Measurements from ENCODE around the gene RNPEPL1.

RNPEPL1 gene

GRCh38 chr2:240622060-240622411, 53.8 kb downstream of the RNPEPL1 start:
- Histone ChIP-seq H3K27me3 (no peaks in the 10 kb centered on the region), H3K4me3 (no peak overlapping the region), H3K27ac (peak overlapping the region; percentile 70), H3K9ac (peak overlapping the region; percentile 50; the same call in 1 of the 2 replicates), H3K36me3 (peaks cover 20% of the 10 kb centered on the region; the same call in 1 of the 2 replicates), H4K20me1 (peaks cover 8% of the 10 kb centered on the region; the same call in 1 of the 2 replicates), H3K4me1 (peaks cover 69% of the 10 kb centered on the region), H3K9me3 (peaks cover 10% of the 10 kb centered on the region), H3K4me2 (peak overlapping the region; percentile 86)
- no peak for TF ChIP-seq Cebpa-rat (IDR thresholded peaks at IDR 0.05)

- Histone ChIP-seq H3K27ac (peak overlapping the region; percentile 70; the same call in 1 of the 2 replicates), H3K4me2 (peak overlapping the region; percentile 86), H3K4me1 (peaks cover 76% of the 10 kb centered on the region), H3K9ac (peak overlapping the region; percentile 50; the same call in 1 of the 2 replicates), H3K36me3 (peaks cover 13% of the 10 kb centered on the region; the same call in 1 of the 2 replicates), H3K4me3 (0 out of 2 replicates have a peak overlapping the region, but pooled peaks have one; percentile 18), H3K27me3 (no peaks in the 10 kb centered on the region), H3K9me3 (peaks cover 3% of the 10 kb centered on the region), H4K20me1 (peaks cover 8% of the 10 kb centered on the region; the same call in 1 of the 2 replicates)
- no peak for TF ChIP-seq Cebpa-rat (IDR thresholded peaks at IDR 0.05)
These were observed 54.4 kb downstream of the RNPEPL1 start for GRCh38 chr2:240622531-240623235.

- Histone ChIP-seq H3K4me1 (peaks cover 85% of the 10 kb centered on the region), H3K9ac (no peak overlapping the region), H3K9me3 (no peaks in the 10 kb centered on the region), H3K4me3 (no peak overlapping the region), H3K27me3 (no peaks in the 10 kb centered on the region), H3K27ac (no peak overlapping the region), H3K36me3 (0 out of 2 replicates have a peak, but pooled peaks cover 9% of the 10 kb centered on the region), H4K20me1 (peaks cover 8% of the 10 kb centered on the region; the same call in 1 of the 2 replicates), H3K4me2 (peak overlapping the region; percentile 86)
- TF ChIP-seq Cebpa-rat (IDR thresholded peaks at IDR 0.05), result no peak
These were observed 55.3 kb downstream of the RNPEPL1 start for GRCh38 chr2:240623531-240624010.

GRCh38 chr2:240624011-240624949, 56.0 kb downstream of the RNPEPL1 start:
- Histone ChIP-seq H3K9me3 (no peaks in the 10 kb centered on the region), H3K36me3 (0 out of 2 replicates have a peak, but pooled peaks cover 7% of the 10 kb centered on the region), H3K4me2 (peak overlapping the region; percentile 86), H4K20me1 (peaks cover 8% of the 10 kb centered on the region; the same call in 1 of the 2 replicates), H3K27me3 (no peaks in the 10 kb centered on the region), H3K4me3 (no peak overlapping the region), H3K9ac (no peak overlapping the region), H3K4me1 (peaks cover 89% of the 10 kb centered on the region), H3K27ac (peak overlapping the region; percentile 30; the same call in 1 of the 2 replicates)
- no peak for TF ChIP-seq Cebpa-rat (IDR thresholded peaks at IDR 0.05)

- Histone ChIP-seq H3K4me3 (no peak within 1 kb of the TSS), H3K27me3 (no peaks in the 10 kb centered on the region), H3K9ac (0 out of 2 replicates have a peak within 1 kb of the TSS, but pooled peaks have one; percentile 39), H3K27ac (peak within 1 kb of the TSS; percentile 81), H3K4me2 (peak within 1 kb of the TSS; percentile 86), H4K20me1 (peaks cover 8% of the 10 kb centered on the region; the same call in 1 of the 2 replicates), H3K9me3 (no peaks in the 10 kb centered on the region), H3K36me3 (peaks cover under 1% of the 10 kb centered on the region; the same call in 1 of the 2 replicates), H3K4me1 (peaks cover 81% of the 10 kb centered on the region)
- TF ChIP-seq Cebpa-rat (IDR thresholded peaks at IDR 0.05), result no peak
These were observed 56.8 kb downstream of the RNPEPL1 start, which contains the start of gene GPR35 for GRCh38 chr2:240624950-240625621. Gene GPR35 (plus strand): TSS chr2:240625480. CDS start chr2:240629953, 4,473 bp downstream.

GRCh38 chr2:240626531-240627300, 58.4 kb downstream of the RNPEPL1 start:
- TF ChIP-seq Cebpa-rat (IDR thresholded peaks at IDR 0.05), result no peak
- no peaks in the 10 kb centered on the region for H3K9me3 ChIP-seq
- peak overlapping the region; percentile 73 for H3K4me2 ChIP-seq
- H3K4me1 ChIP-seq, result peaks cover 65% of the 10 kb centered on the region
- peak overlapping the region; percentile 81 for H3K27ac ChIP-seq
- H3K27me3 ChIP-seq, result no peaks in the 10 kb centered on the region
- H4K20me1 ChIP-seq, result peaks cover 8% of the 10 kb centered on the region; the same call in 1 of the 2 replicates
- peaks cover 4% of the 10 kb centered on the region; the same call in 1 of the 2 replicates for H3K36me3 ChIP-seq
- no peak overlapping the region for H3K4me3 ChIP-seq
- H3K9ac ChIP-seq, result peak overlapping the region; percentile 39

GRCh38 chr2:240627736-240628506, 59.6 kb downstream of the RNPEPL1 start:
- no peak for TF ChIP-seq Cebpa-rat (IDR thresholded peaks at IDR 0.05)
- Histone ChIP-seq H3K9me3 (peaks cover 12% of the 10 kb centered on the region), H4K20me1 (no peaks in the 10 kb centered on the region), H3K36me3 (peaks cover 4% of the 10 kb centered on the region; the same call in 1 of the 2 replicates), H3K4me3 (no peak overlapping the region), H3K4me2 (peak overlapping the region; percentile 73; the same call in 1 of the 2 replicates), H3K27ac (0 out of 2 replicates have a peak overlapping the region, but pooled peaks have one; percentile 35), H3K27me3 (no peaks in the 10 kb centered on the region), H3K4me1 (peaks cover 53% of the 10 kb centered on the region), H3K9ac (no peak overlapping the region)

GRCh38 chr2:240628507-240628807, 60.2 kb downstream of the RNPEPL1 start:
- H3K36me3 ChIP-seq, result peaks cover 4% of the 10 kb centered on the region; the same call in 1 of the 2 replicates
- H4K20me1 ChIP-seq, result no peaks in the 10 kb centered on the region
- TF ChIP-seq Cebpa-rat (IDR thresholded peaks at IDR 0.05), result no peak
- peaks cover 17% of the 10 kb centered on the region for H3K9me3 ChIP-seq
- no peak overlapping the region for H3K9ac ChIP-seq
- H3K4me2 ChIP-seq, result peak overlapping the region; percentile 17; the same call in 1 of the 2 replicates
- no peak overlapping the region for H3K4me3 ChIP-seq
- H3K27ac ChIP-seq, result 0 out of 2 replicates have a peak overlapping the region, but pooled peaks have one; percentile 35
- no peaks in the 10 kb centered on the region for H3K27me3 ChIP-seq
- peaks cover 47% of the 10 kb centered on the region for H3K4me1 ChIP-seq
